ENCODE results near the gene PSD4.

PSD4 gene

GRCh38 chr2:113228991-113229716, 55.4 kb downstream of the PSD4 start:
- Histone ChIP-seq H4K20me1 (ENCODE audit: insufficient read depth, low read length, poor library complexity, severe bottlenecking) (no peaks in the 10 kb centered on the region), H3K4me1 (ENCODE audit: insufficient read depth, low read length, poor library complexity, severe bottlenecking) (peaks cover 7% of the 10 kb centered on the region), H3K9ac (ENCODE audit: low read depth, low read length, poor library complexity, severe bottlenecking) (no peak overlapping the region), H2AFZ (ENCODE audit: low read length) (no peak overlapping the region), H3K36me3 (ENCODE audit: insufficient read depth, low read length) (no peaks in the 10 kb centered on the region), H3K9me3 (ENCODE audit: insufficient read depth, low read depth, low read length) (no peaks in the 10 kb centered on the region), H3F3A (ENCODE audit: low read depth) (no peaks in the 10 kb centered on the region), H3K79me2 (ENCODE audit: insufficient read depth, low read length) (no peaks in the 10 kb centered on the region), H3K4me3 (ENCODE audit: low read length, poor library complexity, severe bottlenecking) (no peak overlapping the region), H3K4me2 (ENCODE audit: low read depth, low read length, poor library complexity, severe bottlenecking) (no peak overlapping the region), H3K9me2 (replicated peaks; ENCODE audit: low read depth, low read length) (no peaks in the 10 kb centered on the region), H3K27me3 (ENCODE audit: insufficient read depth, low read length, poor library complexity, severe bottlenecking) (no peaks in the 10 kb centered on the region)
- TF ChIP-seq CTCF (conservative IDR thresholded peaks at IDR 0.05; ENCODE audit: low read length): no peak
- TF ChIP-seq EZH2phosphoT487 (IDR thresholded peaks at IDR 0.05; ENCODE audit: borderline replicate concordance): no peak

- no peaks in the 10 kb centered on the region for H3K27me3 ChIP-seq (ENCODE audit: insufficient read depth, low read length, poor library complexity, severe bottlenecking)
- H3K4me2 ChIP-seq (ENCODE audit: low read depth, low read length, poor library complexity, severe bottlenecking): no peak overlapping the region
- H3K9ac ChIP-seq (ENCODE audit: low read depth, low read length, poor library complexity, severe bottlenecking): no peak overlapping the region
- no peaks in the 10 kb centered on the region for H3K9me2 ChIP-seq (replicated peaks; ENCODE audit: low read depth, low read length)
- no peaks in the 10 kb centered on the region for H4K20me1 ChIP-seq (ENCODE audit: insufficient read depth, low read length, poor library complexity, severe bottlenecking)
- no peaks in the 10 kb centered on the region for H3K79me2 ChIP-seq (ENCODE audit: insufficient read depth, low read length)
- H2AFZ ChIP-seq (ENCODE audit: low read length): no peak overlapping the region
- H3K4me3 ChIP-seq (ENCODE audit: low read length, poor library complexity, severe bottlenecking): no peak overlapping the region
- TF ChIP-seq CTCF (conservative IDR thresholded peaks at IDR 0.05; ENCODE audit: low read length) (no peak), EZH2phosphoT487 (IDR thresholded peaks at IDR 0.05; ENCODE audit: borderline replicate concordance) (no peak)
- no peaks in the 10 kb centered on the region for H3K36me3 ChIP-seq (ENCODE audit: insufficient read depth, low read length)
- no peaks in the 10 kb centered on the region for H3K9me3 ChIP-seq (ENCODE audit: insufficient read depth, low read depth, low read length)
- H3F3A ChIP-seq (ENCODE audit: low read depth): no peaks in the 10 kb centered on the region
- H3K4me1 ChIP-seq (ENCODE audit: insufficient read depth, low read length, poor library complexity, severe bottlenecking): peaks cover 7% of the 10 kb centered on the region
Measured at GRCh38 chr2:113229795-113230194, 56.0 kb downstream of the PSD4 start.

- TF ChIP-seq EZH2phosphoT487 (IDR thresholded peaks at IDR 0.05; ENCODE audit: borderline replicate concordance) (no peak), CTCF (conservative IDR thresholded peaks at IDR 0.05; ENCODE audit: low read length) (no peak)
- Histone ChIP-seq H2AFZ (ENCODE audit: low read length) (no peak overlapping the region), H4K20me1 (ENCODE audit: insufficient read depth, low read length, poor library complexity, severe bottlenecking) (no peaks in the 10 kb centered on the region), H3K36me3 (ENCODE audit: insufficient read depth, low read length) (no peaks in the 10 kb centered on the region), H3K4me1 (ENCODE audit: insufficient read depth, low read length, poor library complexity, severe bottlenecking) (peaks cover 7% of the 10 kb centered on the region), H3K4me3 (ENCODE audit: low read length, poor library complexity, severe bottlenecking) (no peak overlapping the region), H3K9me2 (replicated peaks; ENCODE audit: low read depth, low read length) (no peaks in the 10 kb centered on the region), H3K27me3 (ENCODE audit: insufficient read depth, low read length, poor library complexity, severe bottlenecking) (no peaks in the 10 kb centered on the region), H3K4me2 (ENCODE audit: low read depth, low read length, poor library complexity, severe bottlenecking) (no peak overlapping the region), H3K9ac (ENCODE audit: low read depth, low read length, poor library complexity, severe bottlenecking) (no peak overlapping the region), H3K9me3 (ENCODE audit: insufficient read depth, low read depth, low read length) (no peaks in the 10 kb centered on the region), H3F3A (ENCODE audit: low read depth) (no peaks in the 10 kb centered on the region), H3K79me2 (ENCODE audit: insufficient read depth, low read length) (no peaks in the 10 kb centered on the region)
Measured at GRCh38 chr2:113230531-113230930, 56.8 kb downstream of the PSD4 start.

All from Loucy (cell line).